Gastroesophageal sphincter (tissue), 4 donors: ENCODE data around the gene YTHDF1. TPM values are rescaled to one million over a fixed set of nuclear protein-coding genes. Genes with fewer than 3 reads are reported as not detected.

ENCODE experiments used
- ATAC-seq: fragments of 150-250 bp; one replicate; pipeline ENCODE4 v1.9.1; 2016; ENCODE audit warnings: mild to moderate bottlenecking, moderate library complexity
- H3K27ac ChIP-seq, 4 donors: fragments of 200-600 bp; sonication (generic) in 3 of 4; 1 replicate in 3 of 4; 2 replicates in 1 of 4; pipeline ENCODE4 v1.5.1; 2016 to 2019
- H3K27me3 ChIP-seq: fragments of 200-600 bp; sonication (generic); one replicate; pipeline ENCODE4 v1.5.1; 2019
- H3K36me3 ChIP-seq, 2 donors: fragments of 200-600 bp; sonication (generic); one replicate each; pipeline ENCODE4 v1.5.1; 2019; ENCODE audit warnings: control low read depth in 1 of 2
- H3K4me1 ChIP-seq, 3 donors: fragments of 200-600 bp; sonication (generic); 1 replicate in 2 of 3; 2 replicates in 1 of 3; pipeline ENCODE4 v1.5.1; 2016 to 2019; ENCODE audit warnings: control low read depth in 2 of 3
- H3K4me3 ChIP-seq, 2 donors: fragments of 200-600 bp; sonication (generic); one replicate each; pipeline ENCODE4 v1.5.1; 2019; ENCODE audit warnings: mild to moderate bottlenecking in 1 of 2, moderate library complexity in 1 of 2
- H3K9me3 ChIP-seq, 3 donors: fragments of 200-600 bp; sonication (generic); one replicate each; pipeline ENCODE4 v1.5.1; 2017 to 2019; ENCODE audit warnings: control low read depth in 2 of 3
- CTCF ChIP-seq, 4 experiments: fragments of 200-600 bp in 2 of 4; fragments of 450-650 bp in 2 of 4; sonication (generic) in 1 of 4; IDR thresholded peaks; one replicate each; pipeline ENCODE4 v1.5.1; 2017 to 2019; ENCODE audit warnings: antibody characterized with exemption in 4 of 4, mild to moderate bottlenecking in 2 of 4, moderate library complexity in 2 of 4
- EP300 ChIP-seq: sonication (generic); formaldehyde crosslinking; IDR thresholded peaks from one replicate; pipeline ENCODE4 v1.6.1; 2017; ENCODE audit warnings: antibody characterized with exemption, mild to moderate bottlenecking
- POLR2A ChIP-seq, 2 donors: fragments of 450-650 bp; IDR thresholded peaks; one replicate each; pipeline ENCODE4 v1.6.1; 2017; ENCODE audit warnings: antibody characterized with exemption in 2 of 2, mild to moderate bottlenecking in 2 of 2, moderate library complexity in 1 of 2
- POLR2AphosphoS5 ChIP-seq: sonication (generic); formaldehyde crosslinking; IDR thresholded peaks from one replicate; pipeline ENCODE4 v1.6.1; 2017; ENCODE audit warnings: antibody characterized with exemption
- WGBS, 2 donors: methylation state at CpG; one replicate each; pipeline ENCODE4 v1.1.5; 2018; ENCODE audit warnings: low coverage in 1 of 2; 5-methylcytosine and 5-hydroxymethylcytosine counted together
- total RNA-seq, 4 donors: library from RNA; depleted of rRNA; stranded (reverse); fragments of >200 nt; gene quantifications; one replicate each; pipeline ENCODE4 v1.1.0, GENCODE V29; 2016

Gene YTHDF1
- total RNA-seq, 4 donors from 2014 or later, result 20.2 to 35.8 (median 34.2) TPM

DNA sequence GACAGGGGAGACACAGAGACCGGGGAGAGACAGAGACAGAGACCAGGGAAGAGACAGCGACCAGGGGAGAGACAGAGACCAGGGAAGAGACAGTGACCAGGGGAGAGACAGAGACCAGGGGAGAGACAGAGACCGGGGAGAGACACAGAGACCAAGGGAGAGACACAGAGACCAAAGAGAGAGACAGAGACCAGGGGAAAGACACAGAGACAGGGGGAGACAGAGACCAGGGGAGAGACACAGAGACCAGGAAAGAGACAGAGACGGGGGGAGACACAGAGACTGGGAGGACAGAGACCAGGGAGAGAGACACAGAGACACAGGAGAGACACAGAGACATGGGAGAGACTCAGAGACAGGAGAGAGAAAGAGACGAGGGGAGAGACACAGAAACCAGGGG is 43.9 kb downstream of the YTHDF1 start:
- 73 to 88% methylated on average over 2 to 5 of the region's 5 CpGs for WGBS, 2 donors

GRCh38 chr20:63169681-63170080 is 46.2 kb downstream of the YTHDF1 start:
- Histone ChIP-seq H3K4me1 (peaks cover 0 to 1% (median 0%) of the 10 kb centered on the region in 3 donors), H3K4me3 (no peak overlapping the region), H3K27ac (no peak overlapping the region), H3K9me3 (no peaks in the 10 kb centered on the region), H3K27me3 (peaks cover 77% of the 10 kb centered on the region), H3K36me3 (no peaks in the 10 kb centered on the region)
- no peak for ATAC-seq
- TF ChIP-seq CTCF (IDR thresholded peaks at IDR 0.05) (no peak), POLR2AphosphoS5 (no peak), EP300 (no peak), POLR2A (IDR thresholded peaks at IDR 0.05) (no peak)
- 33 to 80% methylated on average over 1 of the region's 6 CpGs for WGBS, 2 donors

More for the DNA sequence above, 43.9 kb downstream of the YTHDF1 start:
- no peak overlapping the region for H3K4me3 ChIP-seq
- H3K36me3 ChIP-seq, result no peaks in the 10 kb centered on the region
- peaks cover 88% of the 10 kb centered on the region for H3K27me3 ChIP-seq
- no peak for ATAC-seq
- H3K9me3 ChIP-seq, result no peaks in the 10 kb centered on the region
- H3K4me1 ChIP-seq, result peaks cover 0 to 24% (median 2%) of the 10 kb centered on the region in 3 donors
- TF ChIP-seq EP300 (no peak), POLR2A (IDR thresholded peaks at IDR 0.05) (no peak), CTCF (IDR thresholded peaks at IDR 0.05) (no peak), POLR2AphosphoS5 (no peak)
- H3K27ac ChIP-seq, result no peak overlapping the region

- no peak overlapping the region for H3K27ac ChIP-seq
- no peaks in the 10 kb centered on the region for H3K9me3 ChIP-seq
- TF ChIP-seq EP300, result no peak
- no peak for TF ChIP-seq CTCF (IDR thresholded peaks at IDR 0.05)
- no peak for TF ChIP-seq POLR2AphosphoS5
- H3K36me3 ChIP-seq, result no peaks in the 10 kb centered on the region
- peaks cover 77% of the 10 kb centered on the region for H3K27me3 ChIP-seq
- no peak overlapping the region for H3K4me3 ChIP-seq
- H3K4me1 ChIP-seq, result no peaks in the 10 kb centered on the region
- ATAC-seq, result no peak
- WGBS, 2 donors, result 60% methylated on average over 1 of the region's 12 CpGs; no CpG with 5 or more reads in 1 of the 2 donors
Observed at GRCh38 chr20:63168861-63169260, 47.1 kb downstream of the YTHDF1 start.

DNA sequence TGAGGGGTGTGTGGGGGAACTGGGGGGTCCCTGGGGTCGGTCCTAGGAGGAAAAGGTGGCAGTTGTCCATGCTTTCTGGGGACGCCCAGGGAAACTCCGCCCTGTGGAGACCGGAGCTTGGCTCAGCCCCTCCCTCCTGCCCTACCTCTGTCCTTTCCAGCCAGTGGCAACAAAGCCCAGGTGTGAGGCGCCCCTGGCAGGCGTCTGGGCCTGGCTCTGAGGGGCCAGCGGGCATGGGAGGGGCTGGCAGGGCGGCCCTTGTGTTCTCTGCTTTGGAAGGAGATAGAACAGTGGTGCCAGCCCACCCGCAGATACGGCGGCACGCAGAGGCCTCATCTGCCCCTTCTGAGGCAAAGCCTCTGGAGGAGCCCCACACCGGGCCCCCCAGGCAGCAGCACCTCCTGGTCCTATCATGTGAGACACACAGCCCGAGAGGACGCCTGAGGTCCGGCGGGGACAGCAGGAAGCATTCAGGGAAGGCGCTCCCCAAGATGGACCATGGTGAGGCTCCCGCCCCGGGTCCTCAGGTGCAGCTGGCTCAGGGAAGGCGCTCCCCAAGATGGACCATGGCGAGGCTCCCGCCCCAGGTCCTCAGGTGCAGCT is 47.9 kb downstream of the YTHDF1 start:
- ATAC-seq, result no peak
- no peak for TF ChIP-seq POLR2AphosphoS5
- no peak for TF ChIP-seq CTCF (IDR thresholded peaks at IDR 0.05)
- no peak for TF ChIP-seq POLR2A (IDR thresholded peaks at IDR 0.05)
- no peak for TF ChIP-seq EP300
- H3K4me3 ChIP-seq, result no peak overlapping the region
- WGBS, 2 donors, result 90% methylated on average over 4 of the region's 23 CpGs; no CpG with 5 or more reads in 1 of the 2 donors
- no peaks in the 10 kb centered on the region for H3K4me1 ChIP-seq
- no peaks in the 10 kb centered on the region for H3K9me3 ChIP-seq
- peaks cover 77% of the 10 kb centered on the region for H3K27me3 ChIP-seq
- H3K27ac ChIP-seq, result no peak overlapping the region
- no peaks in the 10 kb centered on the region for H3K36me3 ChIP-seq
